Mononuclear cell (primary cell): ENCODE data around the gene CCNL2. TPM values are rescaled to one million over a fixed set of nuclear protein-coding genes. Genes with fewer than 3 reads are reported as not detected.

ENCODE experiments used
- H3K27me3 ChIP-seq: 2 replicates; pipeline ENCODE4 v1.6.0; 2011; ENCODE audit warnings: low read length, control low read depth; ENCODE audit not compliant: insufficient read depth
- H3K4me1 ChIP-seq: 2 replicates; pipeline ENCODE4 v1.5.1; 2011; ENCODE audit warnings: mild to moderate bottlenecking, low read length, control low read depth; ENCODE audit not compliant: insufficient read depth
- H3K4me3 ChIP-seq: 2 replicates; pipeline ENCODE4 v1.5.1; 2011; ENCODE audit warnings: mild to moderate bottlenecking, low read length, moderate library complexity
- H3K9me3 ChIP-seq: 2 replicates; pipeline ENCODE4 v1.5.1; 2011; ENCODE audit warnings: low read depth, mild to moderate bottlenecking, control low read depth, low read length
- total RNA-seq: library from RNA; depleted of rRNA; stranded (reverse); fragments of >200 nt; gene quantifications from one replicate; pipeline ENCODE4 v1.2.3, GENCODE V29; 2012

CCNL2 gene
- total RNA-seq, 1 donor = 127 TPM

DNA sequence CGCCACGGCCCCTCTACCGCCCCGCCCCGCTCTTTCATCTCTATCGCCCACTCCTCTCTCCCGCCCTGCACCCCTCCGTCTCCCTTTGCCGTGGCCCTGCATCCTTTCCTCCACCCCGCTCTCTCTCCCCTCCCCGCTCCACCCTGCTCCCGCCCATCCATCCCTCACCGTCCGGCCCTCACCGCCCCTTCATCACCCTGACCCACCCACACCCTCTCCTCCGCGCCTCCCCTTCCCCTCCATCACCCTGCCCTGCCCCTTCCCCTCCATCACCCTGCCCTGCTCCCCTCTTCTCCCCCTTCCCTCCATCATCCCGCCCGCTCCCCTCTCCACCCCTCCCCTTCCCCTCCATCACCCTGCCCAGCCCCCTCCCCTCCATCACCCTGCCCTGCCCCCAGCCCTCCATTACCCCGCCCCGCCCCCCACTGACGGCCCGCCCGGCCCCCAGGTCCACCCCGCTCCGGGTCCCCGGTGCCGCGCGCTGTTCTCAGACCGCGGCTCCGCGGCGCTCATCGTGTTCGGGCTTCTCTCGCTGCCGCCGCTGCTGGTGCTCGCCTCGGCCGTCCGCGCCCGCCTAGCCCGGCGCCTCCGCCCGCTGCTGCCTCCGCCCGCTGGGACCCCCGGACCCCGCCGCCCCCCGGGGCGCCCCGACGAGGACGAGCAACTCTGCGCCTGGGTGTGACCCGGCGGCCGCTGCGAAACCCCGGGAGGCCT lies 28.1 kb upstream of the CCNL2 start:
- Histone ChIP-seq H3K4me1 (no peaks in the 10 kb centered on the region), H3K9me3 (no peaks in the 10 kb centered on the region), H3K27me3 (no peaks in the 10 kb centered on the region), H3K4me3 (no peak overlapping the region)

- H3K27me3 ChIP-seq = no peaks in the 10 kb centered on the region
- H3K4me1 ChIP-seq = no peaks in the 10 kb centered on the region
- no peaks in the 10 kb centered on the region for H3K9me3 ChIP-seq
- no peak overlapping the region for H3K4me3 ChIP-seq
These were observed 27.5 kb upstream of the CCNL2 start for GRCh38 chr1:1426496-1427105.

- H3K4me3 ChIP-seq = no peak overlapping the region
- H3K4me1 ChIP-seq = no peaks in the 10 kb centered on the region
These were observed 26.8 kb upstream of the CCNL2 start for GRCh38 chr1:1425753-1426495.

GRCh38 chr1:1425426-1425752 lies 26.3 kb upstream of the CCNL2 start:
- Histone ChIP-seq H3K4me1 (no peaks in the 10 kb centered on the region), H3K9me3 (no peaks in the 10 kb centered on the region), H3K27me3 (no peaks in the 10 kb centered on the region), H3K4me3 (no peak overlapping the region)

More at GRCh38 chr1:1425753-1426495, 26.8 kb upstream of the CCNL2 start:
- Histone ChIP-seq H3K9me3 (no peaks in the 10 kb centered on the region), H3K27me3 (no peaks in the 10 kb centered on the region)

GRCh38 chr1:1424707-1425106 lies 25.6 kb upstream of the CCNL2 start:
- H3K4me3 ChIP-seq = no peak overlapping the region
- H3K9me3 ChIP-seq = no peaks in the 10 kb centered on the region
- no peaks in the 10 kb centered on the region for H3K27me3 ChIP-seq
- no peaks in the 10 kb centered on the region for H3K4me1 ChIP-seq

GRCh38 chr1:1423245-1423597 lies 24.1 kb upstream of the CCNL2 start:
- H3K4me1 ChIP-seq = no peaks in the 10 kb centered on the region
- no peaks in the 10 kb centered on the region for H3K9me3 ChIP-seq
- no peak overlapping the region for H3K4me3 ChIP-seq
- no peaks in the 10 kb centered on the region for H3K27me3 ChIP-seq

- H3K4me1 ChIP-seq = no peaks in the 10 kb centered on the region
- H3K9me3 ChIP-seq = no peaks in the 10 kb centered on the region
- no peaks in the 10 kb centered on the region for H3K27me3 ChIP-seq
- no peak overlapping the region for H3K4me3 ChIP-seq
These were observed 23.5 kb upstream of the CCNL2 start for GRCh38 chr1:1422465-1423244.

- H3K4me1 ChIP-seq = no peaks in the 10 kb centered on the region
- no peaks in the 10 kb centered on the region for H3K9me3 ChIP-seq
- H3K27me3 ChIP-seq = no peaks in the 10 kb centered on the region
- no peak overlapping the region for H3K4me3 ChIP-seq
These were observed 22.9 kb upstream of the CCNL2 start for GRCh38 chr1:1421907-1422464.

DNA sequence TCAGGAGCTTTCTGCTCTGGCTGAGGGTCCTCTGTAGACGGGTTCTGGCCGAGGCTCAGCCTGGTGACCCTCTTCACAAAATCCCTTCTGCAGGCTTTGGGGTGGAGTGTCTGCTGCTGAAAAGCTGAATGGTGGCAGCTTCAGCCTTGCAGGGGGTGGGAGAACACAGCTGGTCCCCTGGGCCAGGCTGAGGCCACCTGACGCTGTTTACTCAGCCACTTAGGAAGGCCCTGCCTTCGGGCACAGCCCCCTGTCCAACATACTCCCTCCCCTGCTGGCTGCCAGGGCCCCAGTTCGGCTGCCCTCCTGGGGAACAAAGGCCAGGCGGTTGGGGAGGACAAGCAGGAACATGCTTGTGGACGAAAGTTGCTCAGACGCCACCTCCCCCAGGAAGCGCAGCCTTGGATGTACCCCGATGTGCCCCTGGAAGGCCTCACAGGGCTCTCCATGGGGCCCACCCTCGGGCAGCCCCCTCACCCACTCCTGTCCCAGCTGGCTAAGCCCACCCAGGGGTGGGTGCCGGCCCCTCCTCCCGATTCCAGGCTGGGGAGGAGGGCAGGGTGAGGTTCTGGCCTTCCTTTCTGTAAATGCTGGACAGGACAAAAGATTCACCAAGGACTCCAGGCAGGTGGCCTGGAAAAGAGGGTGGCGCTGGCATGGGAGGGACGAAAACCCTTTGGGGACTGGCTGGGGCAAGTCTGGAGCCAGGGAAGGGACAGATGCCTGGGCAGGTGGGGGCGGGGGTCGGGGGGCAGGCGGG lies 22.2 kb upstream of the CCNL2 start, which contains the start of gene ANKRD65:
ANKRD65 (minus strand) TSS at position 130 of the 760 bp plus-strand sequence. CDS start 271 bp downstream, outside the sequence.
- no peak within 1 kb of the TSS for H3K4me3 ChIP-seq
- no peaks in the 10 kb centered on the region for H3K4me1 ChIP-seq
- H3K9me3 ChIP-seq = no peaks in the 10 kb centered on the region
- H3K27me3 ChIP-seq = no peaks in the 10 kb centered on the region

DNA sequence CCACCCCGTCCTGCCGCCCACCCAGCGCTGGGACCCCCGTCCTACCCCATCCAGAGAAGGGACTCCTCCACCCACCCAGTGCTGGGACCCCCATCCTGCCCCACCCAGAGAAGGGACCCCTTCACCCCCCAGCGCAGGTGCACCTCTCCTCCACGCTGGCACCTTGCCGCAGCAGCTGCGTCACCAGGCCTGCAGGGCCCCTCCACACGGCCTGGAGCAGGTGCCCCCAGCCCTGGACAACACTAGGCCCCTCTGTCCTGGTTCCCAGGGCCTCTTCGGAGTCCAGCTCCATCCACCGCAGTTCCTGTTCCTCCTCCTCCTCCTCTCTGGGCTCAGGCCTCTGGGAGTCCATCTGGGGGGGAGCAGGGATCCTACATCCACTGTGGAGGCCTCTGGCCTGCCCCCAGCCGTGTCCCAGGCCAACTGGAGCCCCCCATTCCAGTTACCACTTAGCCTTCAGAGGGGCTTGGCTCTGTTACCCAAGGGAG lies 21.6 kb upstream of the CCNL2 start:
- Histone ChIP-seq H3K27me3 (no peaks in the 10 kb centered on the region), H3K4me3 (no peak overlapping the region), H3K9me3 (no peaks in the 10 kb centered on the region), H3K4me1 (no peaks in the 10 kb centered on the region)

- Histone ChIP-seq H3K27me3 (no peaks in the 10 kb centered on the region), H3K9me3 (no peaks in the 10 kb centered on the region), H3K4me3 (no peak overlapping the region)
These were observed 20.9 kb upstream of the CCNL2 start for GRCh38 chr1:1419813-1420653.

GRCh38 chr1:1419363-1419812 lies 20.3 kb upstream of the CCNL2 start:
- Histone ChIP-seq H3K27me3 (no peaks in the 10 kb centered on the region), H3K9me3 (no peaks in the 10 kb centered on the region), H3K4me3 (no peak overlapping the region), H3K4me1 (no peaks in the 10 kb centered on the region)

More at GRCh38 chr1:1419813-1420653, 20.9 kb upstream of the CCNL2 start:
- no peaks in the 10 kb centered on the region for H3K4me1 ChIP-seq
